Esophagus squamous epithelium (tissue), 5 donors: ENCODE data around the gene TMEM14B. TPM values are rescaled to one million over a fixed set of nuclear protein-coding genes. Genes with fewer than 3 reads are reported as not detected.

Source experiments
- DNase-seq: peaks from one replicate; lab custom pipeline; 2025; lab: John Stamatoyannopoulos, UW
- H3K27ac ChIP-seq, 4 donors: fragments of 200-600 bp; sonication (generic); one replicate each; pipeline ENCODE4 v1.5.1; 2016 to 2019; ENCODE audit warnings: mild to moderate bottlenecking in 1 of 4
- H3K27me3 ChIP-seq, 4 donors: fragments of 200-600 bp; sonication (generic); 1 replicate in 3 of 4; 2 replicates in 1 of 4; pipeline versions ENCODE4 v1.5.1 to v1.6.0; 2017 to 2021; ENCODE audit warnings: antibody characterized with exemption in 1 of 4
- H3K36me3 ChIP-seq, 3 donors: fragments of 200-600 bp; sonication (generic); one replicate each; pipeline ENCODE4 v1.5.1; 2016 to 2019
- H3K4me1 ChIP-seq, 3 donors: fragments of 200-600 bp; sonication (generic); one replicate each; pipeline ENCODE4 v1.5.1; 2017 to 2019
- H3K4me3 ChIP-seq, 4 donors: fragments of 200-600 bp; sonication (generic); 1 replicate in 3 of 4; 2 replicates in 1 of 4; pipeline ENCODE4 v1.5.1; 2016 to 2019; ENCODE audit warnings: mild to moderate bottlenecking in 2 of 4, moderate library complexity in 1 of 4
- H3K9me3 ChIP-seq, 3 donors: fragments of 200-600 bp; sonication (generic); one replicate each; pipeline ENCODE4 v1.5.1; 2016 to 2019
- CTCF ChIP-seq, 6 experiments: fragments of 450-650 bp in 4 of 6; fragments of 200-600 bp in 2 of 6; sonication (generic) in 2 of 6; IDR thresholded peaks; one replicate each; pipeline ENCODE4 v1.5.1; 2016 to 2019; ENCODE audit warnings: antibody characterized with exemption in 6 of 6, mild to moderate bottlenecking in 4 of 6, moderate library complexity in 4 of 6
- POLR2A ChIP-seq, 4 donors: fragments of 450-650 bp; IDR thresholded peaks; one replicate each; pipeline ENCODE4 v1.6.1; 2017; ENCODE audit warnings: antibody characterized with exemption in 4 of 4, mild to moderate bottlenecking in 4 of 4, moderate library complexity in 3 of 4
- WGBS, 2 donors: methylation state at CpG; one replicate each; pipeline ENCODE4 v1.1.5; 2018; 5-methylcytosine and 5-hydroxymethylcytosine counted together
- intact Hi-C: fragments of 100-400 bp; cut with DNase I; formaldehyde crosslinking; loops from one replicate; pipeline ENCODE4 v1.15.0; 2022
- total RNA-seq, 4 donors: library from RNA; depleted of rRNA; stranded (reverse); fragments of >200 nt; gene quantifications; one replicate each; pipeline ENCODE4 v1.1.0, GENCODE V29; 2016
- donor health status: DM: yes; HTN: yes; CAD: no.

Gene TMEM14B
- total RNA-seq, 4 donors from 2014 or later: 12.7 to 64.5 (median 47.1) TPM

- no peaks in the 10 kb centered on the region for H3K4me1 ChIP-seq
- TF ChIP-seq CTCF (IDR thresholded peaks at IDR 0.05) (no peak), POLR2A (IDR thresholded peaks at IDR 0.05) (no peak)
- no peak for DNase-seq
- no peaks in the 10 kb centered on the region for H3K9me3 ChIP-seq
- H3K4me3 ChIP-seq: no peak overlapping the region
- WGBS, 2 donors: 88 to 92% methylated on average over 7 of the region's 8 CpGs
- H3K27ac ChIP-seq: no peak overlapping the region
- peaks cover 0 to 46% (median 0%) of the 10 kb centered on the region in 3 donors for H3K36me3 ChIP-seq
- intact Hi-C loops: no loop called here
- no peaks in the 10 kb centered on the region for H3K27me3 ChIP-seq
Measured at GRCh38 chr6:10779076-10779475, 31.5 kb downstream of the TMEM14B start.

GRCh38 chr6:10791673-10792072 lies 44.1 kb downstream of the TMEM14B start:
- no peak overlapping the region for H3K4me3 ChIP-seq
- no peak for DNase-seq
- TF ChIP-seq POLR2A (IDR thresholded peaks at IDR 0.05) (no peak), CTCF (IDR thresholded peaks at IDR 0.05) (no peak)
- H3K9me3 ChIP-seq: no peaks in the 10 kb centered on the region
- H3K4me1 ChIP-seq: no peaks in the 10 kb centered on the region
- intact Hi-C loops: no loop called here
- WGBS, 2 donors: 86 to 95% methylated on average over 5 of the region's 5 CpGs
- no peaks in the 10 kb centered on the region for H3K27me3 ChIP-seq
- peaks cover 0 to 23% (median 0%) of the 10 kb centered on the region in 3 donors for H3K36me3 ChIP-seq
- H3K27ac ChIP-seq: no peak overlapping the region

- WGBS, 2 donors: 73% methylated on average over 5 of the region's 5 CpGs
- Histone ChIP-seq H3K27me3 (no peaks in the 10 kb centered on the region), H3K9me3 (no peaks in the 10 kb centered on the region), H3K36me3 (peaks cover 0 to 23% (median 0%) of the 10 kb centered on the region in 3 donors), H3K4me1 (no peaks in the 10 kb centered on the region), H3K27ac (no peak overlapping the region), H3K4me3 (no peak overlapping the region)
- no peak for DNase-seq
- intact Hi-C loops: no loop called here
- TF ChIP-seq POLR2A (IDR thresholded peaks at IDR 0.05): no peak
Measured at GRCh38 chr6:10792101-10792500, 44.5 kb downstream of the TMEM14B start.

- Histone ChIP-seq H3K4me1 (no peaks in the 10 kb centered on the region), H3K36me3 (peaks cover 0 to 23% (median 0%) of the 10 kb centered on the region in 3 donors), H3K4me3 (no peak overlapping the region), H3K27ac (no peak overlapping the region), H3K9me3 (no peaks in the 10 kb centered on the region), H3K27me3 (no peaks in the 10 kb centered on the region)
- WGBS, 2 donors: 79 to 84% methylated on average over 3 of the region's 3 CpGs
- intact Hi-C loops: no loop called here
- no peak for TF ChIP-seq POLR2A (IDR thresholded peaks at IDR 0.05)
- TF ChIP-seq CTCF (IDR thresholded peaks at IDR 0.05): no peak
- no peak for DNase-seq
Measured at GRCh38 chr6:10793035-10793434, 45.4 kb downstream of the TMEM14B start.

DNA sequence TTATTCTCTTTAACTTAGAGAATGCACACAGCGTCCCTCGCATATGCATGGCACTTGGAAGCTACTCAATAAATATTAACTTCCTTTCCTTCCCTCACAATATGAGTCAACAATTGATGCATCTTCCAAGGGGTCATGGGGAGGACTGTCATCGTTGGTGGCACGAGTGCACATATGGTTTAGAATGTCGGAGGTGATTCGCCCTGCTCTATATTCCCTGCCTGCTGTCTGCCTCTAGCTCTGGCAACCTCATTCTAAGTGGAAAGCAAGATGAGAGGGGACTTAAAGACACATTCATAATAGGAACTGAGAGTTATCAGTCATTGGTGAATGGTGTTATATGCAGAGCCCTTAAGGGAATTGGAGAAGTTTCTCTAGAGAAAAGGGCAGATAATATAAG lies 46.1 kb downstream of the TMEM14B start:
- no peaks in the 10 kb centered on the region for H3K4me1 ChIP-seq
- no peak for DNase-seq
- H3K27ac ChIP-seq: no peak overlapping the region
- peaks cover 0 to 20% (median 0%) of the 10 kb centered on the region in 3 donors for H3K36me3 ChIP-seq
- no peak for TF ChIP-seq POLR2A (IDR thresholded peaks at IDR 0.05)
- TF ChIP-seq CTCF (IDR thresholded peaks at IDR 0.05): no peak
- no peaks in the 10 kb centered on the region for H3K27me3 ChIP-seq
- no peak overlapping the region for H3K4me3 ChIP-seq
- no peaks in the 10 kb centered on the region for H3K9me3 ChIP-seq
- intact Hi-C loops: no loop called here
- 78 to 80% methylated on average over 6 of the region's 6 CpGs for WGBS, 2 donors

GRCh38 chr6:10794239-10794638 lies 46.6 kb downstream of the TMEM14B start:
- peaks cover 0 to 14% (median 0%) of the 10 kb centered on the region in 3 donors for H3K36me3 ChIP-seq
- TF ChIP-seq POLR2A (IDR thresholded peaks at IDR 0.05): no peak
- no peak for TF ChIP-seq CTCF (IDR thresholded peaks at IDR 0.05)
- no peaks in the 10 kb centered on the region for H3K9me3 ChIP-seq
- no peaks in the 10 kb centered on the region for H3K27me3 ChIP-seq
- H3K27ac ChIP-seq: no peak overlapping the region
- 63 to 65% methylated on average over 3 of the region's 3 CpGs for WGBS, 2 donors
- DNase-seq: no peak
- H3K4me3 ChIP-seq: no peak overlapping the region
- intact Hi-C loops: no loop called here
- H3K4me1 ChIP-seq: no peaks in the 10 kb centered on the region
